ENCODE results near the gene NUP188. TPM values are rescaled to one million over a fixed set of nuclear protein-coding genes. Genes with fewer than 3 reads are reported as not detected.

The NUP188 gene
- total RNA-seq, 1 donor from 2014 or later: 66.7 TPM

DNA sequence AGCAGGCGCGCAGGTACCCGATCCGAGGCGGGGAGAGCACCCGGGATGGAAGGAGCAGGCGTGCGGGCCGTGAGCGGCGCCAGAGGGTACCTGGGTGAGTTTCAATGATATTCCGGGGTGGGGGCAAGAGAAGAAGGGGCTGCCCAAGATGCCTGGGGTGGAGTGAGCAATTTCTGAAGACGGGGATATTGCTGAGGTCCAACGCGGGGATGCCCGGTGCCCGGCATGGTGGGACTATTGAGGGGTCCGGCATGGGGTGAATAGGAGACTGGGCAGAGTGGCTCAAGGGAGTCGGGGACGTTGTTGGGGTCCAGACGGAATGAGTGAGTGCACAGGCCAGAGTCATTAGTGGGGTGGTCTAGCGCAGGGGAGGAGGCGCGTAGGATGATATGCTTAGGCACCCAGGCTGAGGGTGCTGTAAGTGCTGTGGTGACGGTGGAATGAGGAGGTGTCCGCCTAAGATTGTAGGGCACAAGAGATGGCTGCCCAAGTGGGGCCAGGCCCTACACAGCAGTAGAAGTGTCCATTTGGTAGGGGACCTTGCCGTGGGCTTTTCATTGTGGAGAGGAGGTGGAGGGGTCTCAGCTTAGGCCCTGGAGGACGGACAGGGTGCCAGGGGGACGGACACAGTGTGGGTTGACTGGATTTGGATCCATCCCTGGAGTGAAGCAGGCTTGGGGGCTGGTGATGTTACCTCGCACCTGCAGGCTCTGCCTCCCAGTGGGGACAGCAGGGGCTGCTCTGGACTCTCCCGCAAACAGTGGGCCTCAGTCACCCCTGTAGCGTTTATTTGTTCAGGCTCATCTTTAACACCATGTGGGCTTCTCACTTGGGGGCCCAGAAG, 89.6 kb downstream of the NUP188 start:
- H3K36me3 ChIP-seq: no peaks in the 10 kb centered on the region
- H3K27ac ChIP-seq: no peak overlapping the region
- TF ChIP-seq EZH2phosphoT487 (IDR thresholded peaks at IDR 0.05) (no peak), EZH2 (IDR thresholded peaks at IDR 0.05) (no peak), CTCF (IDR thresholded peaks at IDR 0.05) (no peak)
- peaks cover 4% of the 10 kb centered on the region for H3K4me1 ChIP-seq
- H3F3A ChIP-seq (ENCODE audit: low read depth): peaks cover 8% of the 10 kb centered on the region
- H2AFZ ChIP-seq (replicated peaks): peak overlapping the region; percentile 30
- H3K27ac Mint-ChIP-seq: peak overlapping the region; percentile 48
- H4K20me1 ChIP-seq (ENCODE audit: low read depth): peaks cover 13% of the 10 kb centered on the region
- H3K4me1 Mint-ChIP-seq: peaks cover 22% of the 10 kb centered on the region
- peak overlapping the region; percentile 72 for H3K4me3 ChIP-seq
- no peaks in the 10 kb centered on the region for H3K27me3 ChIP-seq
- H3K27me3 Mint-ChIP-seq (ENCODE audit: insufficient read depth, low read depth): peaks cover 8% of the 10 kb centered on the region
- peak overlapping the region; percentile 96 for H3K4me2 ChIP-seq
- no peaks in the 10 kb centered on the region for H3K9me3 ChIP-seq (ENCODE audit: low read depth)
- peak overlapping the region; percentile 63 for H3K9ac ChIP-seq
- no peak for DNase-seq (ENCODE audit: low spot score)
- peaks cover 35% of the 10 kb centered on the region for H3K79me2 ChIP-seq (ENCODE audit: low read depth)
- H3K9me3 Mint-ChIP-seq: no peaks in the 10 kb centered on the region
- peaks cover 3% of the 10 kb centered on the region for H3K36me3 Mint-ChIP-seq
- H3K4me3 Mint-ChIP-seq: peak overlapping the region; percentile 98

GRCh38 chr9:129037767-129038098, 90.2 kb downstream of the NUP188 start:
- no peak overlapping the region for H2AFZ ChIP-seq (replicated peaks)
- H3K4me1 Mint-ChIP-seq: peaks cover 22% of the 10 kb centered on the region
- H3K4me2 ChIP-seq: peak overlapping the region; percentile 96
- H3K9ac ChIP-seq: no peak overlapping the region
- peaks cover 8% of the 10 kb centered on the region for H3F3A ChIP-seq (ENCODE audit: low read depth)
- no peaks in the 10 kb centered on the region for H3K27me3 ChIP-seq
- no peak for DNase-seq (ENCODE audit: low spot score)
- peaks cover 35% of the 10 kb centered on the region for H3K79me2 ChIP-seq (ENCODE audit: low read depth)
- peak overlapping the region; percentile 98 for H3K4me3 Mint-ChIP-seq
- no peaks in the 10 kb centered on the region for H3K9me3 Mint-ChIP-seq
- H3K4me1 ChIP-seq: peaks cover 4% of the 10 kb centered on the region
- no peaks in the 10 kb centered on the region for H3K9me3 ChIP-seq (ENCODE audit: low read depth)
- H3K27me3 Mint-ChIP-seq (ENCODE audit: insufficient read depth, low read depth): peaks cover 8% of the 10 kb centered on the region
- H3K36me3 Mint-ChIP-seq: peaks cover 6% of the 10 kb centered on the region
- peaks cover 13% of the 10 kb centered on the region for H4K20me1 ChIP-seq (ENCODE audit: low read depth)
- no peak overlapping the region for H3K27ac ChIP-seq
- no peaks in the 10 kb centered on the region for H3K36me3 ChIP-seq
- TF ChIP-seq CTCF (IDR thresholded peaks at IDR 0.05): no peak
- no peak for TF ChIP-seq EZH2 (IDR thresholded peaks at IDR 0.05)
- no peak overlapping the region for H3K27ac Mint-ChIP-seq
- H3K4me3 ChIP-seq: peak overlapping the region; percentile 72

- peak overlapping the region; percentile 98 for H3K4me3 Mint-ChIP-seq
- Histone ChIP-seq H3K9ac (no peak overlapping the region), H3K27ac (no peak overlapping the region), H3K36me3 (no peaks in the 10 kb centered on the region), H4K20me1 (ENCODE audit: low read depth) (peaks cover 13% of the 10 kb centered on the region), H3K9me3 (ENCODE audit: low read depth) (no peaks in the 10 kb centered on the region), H3K27me3 (no peaks in the 10 kb centered on the region), H3K4me2 (peak overlapping the region; percentile 96), H3K4me3 (no peak overlapping the region), H2AFZ (replicated peaks) (no peak overlapping the region), H3K79me2 (ENCODE audit: low read depth) (peaks cover 35% of the 10 kb centered on the region), H3K4me1 (peaks cover 4% of the 10 kb centered on the region), H3F3A (ENCODE audit: low read depth) (peaks cover 8% of the 10 kb centered on the region)
- H3K4me1 Mint-ChIP-seq: peaks cover 22% of the 10 kb centered on the region
- no peak for DNase-seq (ENCODE audit: low spot score)
- TF ChIP-seq CTCF (IDR thresholded peaks at IDR 0.05): no peak
- no peaks in the 10 kb centered on the region for H3K9me3 Mint-ChIP-seq
- peaks cover 8% of the 10 kb centered on the region for H3K27me3 Mint-ChIP-seq (ENCODE audit: insufficient read depth, low read depth)
- H3K27ac Mint-ChIP-seq: no peak overlapping the region
- peaks cover 7% of the 10 kb centered on the region for H3K36me3 Mint-ChIP-seq
Measured at GRCh38 chr9:129038109-129038852, 90.8 kb downstream of the NUP188 start.
